Type B pancreatic cell (in vitro differentiated cells): ENCODE data around the gene RCN2. TPM values are rescaled to one million over a fixed set of nuclear protein-coding genes. Genes with fewer than 3 reads are reported as not detected.

Source experiments
- DNase-seq: peaks from one replicate; pipeline ENCODE4 v3.0.0; 2021; ENCODE audit warnings: mixed read lengths; ENCODE audit not compliant: unreplicated experiment; ENCODE audit errors: extremely low spot score
- H3K27ac Mint-ChIP-seq: 2 replicates; pipeline ENCODE4 v1.8.0; 2021; ENCODE audit warnings: mild to moderate bottlenecking, mixed read lengths
- H3K27me3 Mint-ChIP-seq: 2 replicates; pipeline ENCODE4 v1.8.0; 2021; ENCODE audit warnings: mixed read lengths
- H3K36me3 Mint-ChIP-seq: 2 replicates; pipeline ENCODE4 v1.8.0; 2021; ENCODE audit warnings: mixed read lengths
- H3K4me1 Mint-ChIP-seq: one replicate; pipeline ENCODE4 v1.8.0; 2021; ENCODE audit warnings: mixed read lengths; ENCODE audit not compliant: unreplicated experiment
- H3K4me3 Mint-ChIP-seq: 2 replicates; pipeline ENCODE4 v1.8.0; 2021; ENCODE audit warnings: mild to moderate bottlenecking, mixed read lengths
- H3K9me3 Mint-ChIP-seq: 2 replicates; pipeline ENCODE4 v1.8.0; 2021; ENCODE audit warnings: mixed read lengths
- CTCF ChIP-seq: fragments of 200-600 bp; sonication (generic); conservative IDR thresholded peaks from 2 replicates; pipeline ENCODE4 v1.5.0; 2021; ENCODE audit warnings: antibody characterized with exemption, mild to moderate bottlenecking
- total RNA-seq: library from RNA; stranded (reverse); gene quantifications from 2 replicates; pipeline ENCODE4 v1.2.1, GENCODE V29; 2021; ENCODE audit warnings: low replicate concordance

RCN2 gene
- total RNA-seq, 1 donor from 2014 or later = 109 TPM

- Mint-ChIP-seq H3K4me3 (no peak overlapping the region), H3K36me3 (peaks cover 19% of the 10 kb centered on the region), H3K27me3 (no peaks in the 10 kb centered on the region), H3K9me3 (no peaks in the 10 kb centered on the region), H3K4me1 (no peaks in the 10 kb centered on the region), H3K27ac (no peak overlapping the region)
- no peak for TF ChIP-seq CTCF
- DNase-seq = no peak
Measured at GRCh38 chr15:76951220-76951619, 19.7 kb downstream of the RCN2 start.

GRCh38 chr15:76953913-76954312 lies 22.4 kb downstream of the RCN2 start:
- H3K27me3 Mint-ChIP-seq = no peaks in the 10 kb centered on the region
- H3K36me3 Mint-ChIP-seq = peaks cover 4% of the 10 kb centered on the region
- no peak overlapping the region for H3K27ac Mint-ChIP-seq
- no peaks in the 10 kb centered on the region for H3K4me1 Mint-ChIP-seq
- TF ChIP-seq CTCF = no peak
- no peak for DNase-seq
- no peak overlapping the region for H3K4me3 Mint-ChIP-seq
- no peaks in the 10 kb centered on the region for H3K9me3 Mint-ChIP-seq

GRCh38 chr15:76954744-76955143 lies 23.2 kb downstream of the RCN2 start:
- DNase-seq = no peak
- H3K27me3 Mint-ChIP-seq = no peaks in the 10 kb centered on the region
- H3K4me1 Mint-ChIP-seq = no peaks in the 10 kb centered on the region
- TF ChIP-seq CTCF = no peak
- H3K9me3 Mint-ChIP-seq = no peaks in the 10 kb centered on the region
- H3K4me3 Mint-ChIP-seq = no peak overlapping the region
- H3K27ac Mint-ChIP-seq = no peak overlapping the region
- peaks cover 4% of the 10 kb centered on the region for H3K36me3 Mint-ChIP-seq

- Mint-ChIP-seq H3K27me3 (peaks cover 8% of the 10 kb centered on the region), H3K27ac (no peak overlapping the region), H3K36me3 (no peaks in the 10 kb centered on the region), H3K9me3 (no peaks in the 10 kb centered on the region), H3K4me1 (peaks cover 30% of the 10 kb centered on the region), H3K4me3 (no peak overlapping the region)
- TF ChIP-seq CTCF = peak; percentile 20
- DNase-seq = no peak
Measured at GRCh38 chr15:76961268-76962011, 29.9 kb downstream of the RCN2 start.

GRCh38 chr15:76962337-76963013 lies 30.9 kb downstream of the RCN2 start:
- Mint-ChIP-seq H3K4me1 (peaks cover 32% of the 10 kb centered on the region), H3K36me3 (no peaks in the 10 kb centered on the region), H3K27me3 (peaks cover 11% of the 10 kb centered on the region), H3K27ac (no peak overlapping the region), H3K9me3 (no peaks in the 10 kb centered on the region), H3K4me3 (no peak overlapping the region)
- TF ChIP-seq CTCF = no peak
- no peak for DNase-seq
